GM12865 (cell line): ENCODE measurements around the gene PKP2.
"Not testable (repeated sequence)": the region's sequence is repeated elsewhere in the genome, so short reads cannot be mapped to it uniquely, and the experiment has no call there.

Experiments used
- DNase-seq: peaks from one replicate; pipeline ENCODE4 v3.0.0; 2010; ENCODE audit warnings: low read depth
- H3K4me3 ChIP-seq: 2 replicates; pipeline ENCODE4 v1.5.1; 2011; ENCODE audit warnings: mild to moderate bottlenecking, low read depth, low read length, control low read depth
- CTCF ChIP-seq: IDR thresholded peaks from 2 replicates; pipeline ENCODE4 v1.5.1; 2011; ENCODE audit warnings: low read length, control low read depth, low read depth, inconsistent platforms; ENCODE audit not compliant: insufficient read depth; ENCODE audit errors: missing control alignments

PKP2 gene

GRCh38 chr12:32863128-32863527 lies 33.4 kb downstream of the PKP2 start:
- no peak overlapping the region for H3K4me3 ChIP-seq
- no peak for DNase-seq
- no peak for TF ChIP-seq CTCF

DNA sequence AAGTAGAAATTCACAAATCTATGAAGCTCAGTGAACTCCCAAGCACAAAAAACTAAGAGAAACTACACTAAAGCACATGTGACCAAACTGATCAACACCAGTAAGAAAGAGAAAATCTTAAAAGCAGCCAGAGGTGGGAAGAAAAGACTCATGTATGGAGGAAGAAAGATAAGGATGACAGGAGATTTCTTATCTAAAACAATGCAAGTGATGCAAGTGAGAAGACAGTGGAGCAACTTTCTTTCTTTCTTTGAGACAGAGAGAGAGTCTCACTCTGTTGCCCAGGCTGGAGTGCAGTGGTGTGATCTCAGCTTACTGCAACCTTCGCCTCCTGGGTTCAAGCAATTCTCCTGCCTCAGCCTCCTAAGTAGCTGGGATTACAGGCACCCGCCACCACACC lies 34.9 kb downstream of the PKP2 start:
- DNase-seq, H3K4me3 ChIP-seq: not testable (repeated sequence)

DNA sequence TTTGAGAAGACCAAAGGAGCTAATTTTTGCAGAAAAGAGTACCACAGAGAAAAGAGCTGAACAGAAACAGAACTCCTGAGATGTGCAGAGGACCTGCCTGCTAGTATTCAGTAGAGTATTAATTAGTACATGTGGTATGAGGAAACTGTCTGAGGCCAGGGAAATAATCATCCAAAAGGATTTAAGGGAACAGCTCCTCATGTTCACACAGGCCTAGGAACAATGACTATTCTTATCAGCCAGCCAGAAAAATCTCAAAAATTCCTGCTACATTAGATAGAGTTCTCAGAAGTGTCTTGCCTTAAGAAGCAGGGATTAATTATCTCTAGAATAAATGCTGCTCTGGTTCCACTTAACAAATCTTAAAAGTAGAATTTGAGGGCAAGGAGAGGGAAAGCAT lies 36.4 kb downstream of the PKP2 start:
- no peak overlapping the region for H3K4me3 ChIP-seq
- DNase-seq = no peak
- no peak for TF ChIP-seq CTCF

DNA sequence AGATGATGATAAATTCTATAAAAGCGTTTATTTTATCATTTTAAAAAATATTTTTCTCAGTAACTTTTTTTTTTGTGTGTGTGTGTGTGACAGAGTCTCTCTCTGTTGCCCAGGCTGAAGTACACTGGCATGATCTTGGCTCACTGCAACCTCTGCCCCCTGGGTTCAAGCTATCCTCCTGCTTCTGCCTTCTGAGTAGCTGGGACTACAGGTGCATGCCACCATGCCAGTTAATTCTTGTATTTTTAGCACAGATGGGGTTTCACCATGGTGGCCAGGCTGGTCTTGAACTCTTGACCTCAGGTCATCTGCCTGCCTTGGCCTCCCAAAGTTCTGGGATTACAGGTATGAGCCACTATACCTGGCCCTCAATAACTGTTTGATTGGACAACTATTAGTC lies 37.2 kb downstream of the PKP2 start:
- DNase-seq = no peak
- no peak overlapping the region for H3K4me3 ChIP-seq
- no peak for TF ChIP-seq CTCF

DNA sequence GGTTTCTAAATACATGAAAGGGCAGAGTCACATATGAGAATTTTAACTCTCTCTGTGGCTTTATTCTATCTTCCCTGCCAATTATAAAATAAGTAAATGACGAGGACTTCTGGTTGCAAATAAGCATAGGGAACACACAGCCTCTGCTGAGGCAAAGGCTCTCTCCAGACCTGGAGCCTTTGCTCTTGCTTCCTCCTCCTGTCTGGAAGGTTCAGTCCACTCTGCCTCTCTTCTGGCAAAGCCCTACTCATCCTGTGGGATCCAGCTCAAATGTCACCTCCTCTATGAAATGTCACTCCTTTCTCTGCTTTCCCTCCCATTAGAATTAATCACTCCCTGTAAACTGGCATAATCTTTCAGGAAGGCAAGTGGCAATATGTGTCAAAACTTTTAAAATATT lies 41.9 kb downstream of the PKP2 start:
- no peak for DNase-seq
- no peak overlapping the region for H3K4me3 ChIP-seq
- TF ChIP-seq CTCF = no peak

DNA sequence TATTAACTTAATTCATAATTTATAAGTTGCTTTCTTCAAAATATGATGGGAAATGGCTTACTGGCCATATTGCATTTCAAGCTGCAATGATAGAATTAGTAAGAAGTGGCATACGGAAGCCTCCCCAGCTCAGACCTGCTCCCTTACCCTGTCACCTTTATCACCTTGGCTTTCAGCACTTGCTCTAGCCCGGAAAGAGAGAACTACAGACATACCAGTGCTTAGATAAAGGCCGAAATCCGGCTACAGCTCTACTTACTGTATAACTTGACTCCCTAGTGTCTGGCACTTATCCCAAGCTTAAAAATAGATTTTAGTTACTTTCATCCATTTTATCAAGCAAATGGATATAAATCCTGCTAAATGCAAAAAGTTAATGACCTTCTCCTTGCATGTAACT lies 42.5 kb downstream of the PKP2 start:
- no peak for DNase-seq
- no peak for TF ChIP-seq CTCF
- H3K4me3 ChIP-seq = no peak overlapping the region

DNA sequence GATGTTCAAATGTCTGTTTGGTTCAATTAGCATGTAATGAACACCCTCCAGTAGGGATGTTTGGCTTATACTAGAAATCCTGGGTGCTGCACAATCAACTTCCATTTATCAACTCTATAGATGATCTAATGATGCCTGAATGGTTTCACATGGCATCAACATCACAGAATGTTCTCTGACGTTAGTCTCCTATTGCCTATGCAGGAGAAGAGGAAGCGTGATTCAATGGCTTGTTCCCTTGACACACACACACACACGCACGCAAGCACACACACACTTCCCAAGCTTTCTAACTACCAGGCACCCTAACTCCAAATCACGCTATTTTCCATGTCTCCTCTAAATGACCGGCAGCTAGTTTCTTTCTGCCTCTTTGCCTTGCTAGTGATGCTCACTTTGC lies 49.3 kb downstream of the PKP2 start:
- TF ChIP-seq CTCF = no peak
- no peak for DNase-seq
- H3K4me3 ChIP-seq = no peak overlapping the region

GRCh38 chr12:32846053-32846452 lies 50.5 kb downstream of the PKP2 start:
- no peak for DNase-seq
- no peak for TF ChIP-seq CTCF
- no peak overlapping the region for H3K4me3 ChIP-seq
